Stomach (tissue), 9 donors: Measurements from ENCODE around the gene NAV2. TPM values are rescaled to one million over a fixed set of nuclear protein-coding genes. Genes with fewer than 3 reads are reported as not detected.
A peak's percentile ranks its signal among the peaks of the same experiment; 100 is the strongest.

Experiments
- DNase-seq, 2 donors: peaks; one replicate each; pipeline versions ENCODE4 v3.0.0 to v3.0.0-alpha.2; 2013 to 2019
- H3K27ac ChIP-seq, 5 donors: fragments of 200-600 bp in 4 of 5; sonication (generic) in 4 of 5; one replicate each; pipeline ENCODE4 v1.5.1; 2013 to 2019; ENCODE audit warnings: mild to moderate bottlenecking in 1 of 5, moderate library complexity in 1 of 5
- H3K27me3 ChIP-seq, 3 donors: fragments of 200-600 bp; sonication (generic); one replicate each; pipeline ENCODE4 v1.5.1; 2017 to 2019; ENCODE audit warnings: mixed run types in 1 of 3
- H3K36me3 ChIP-seq, 4 donors: fragments of 200-600 bp; sonication (generic); 1 replicate in 3 of 4; 2 replicates in 1 of 4; pipeline ENCODE4 v1.5.1; 2016 to 2019
- H3K4me1 ChIP-seq, 4 donors: fragments of 200-600 bp; sonication (generic); one replicate each; pipeline ENCODE4 v1.5.1; 2016 to 2019
- H3K4me3 ChIP-seq, 4 donors: fragments of 200-600 bp; sonication (generic) in 3 of 4; one replicate each; pipeline ENCODE4 v1.5.1; 2016 to 2019; ENCODE audit warnings: mild to moderate bottlenecking in 1 of 4
- H3K9me3 ChIP-seq, 4 donors: fragments of 200-600 bp; sonication (generic); one replicate each; pipeline ENCODE4 v1.5.1; 2016 to 2019
- CTCF ChIP-seq, 7 experiments: fragments of 450-650 bp in 4 of 7; fragments of 200-600 bp in 3 of 7; sonication (generic) in 3 of 7; IDR thresholded peaks; one replicate each; pipeline ENCODE4 v1.5.1; 2016 to 2019; ENCODE audit warnings: antibody characterized with exemption in 7 of 7, control low read depth in 2 of 7, mild to moderate bottlenecking in 1 of 7
- EP300 ChIP-seq: sonication (generic); formaldehyde crosslinking; IDR thresholded peaks from one replicate; pipeline ENCODE4 v1.6.1; 2017; ENCODE audit warnings: antibody characterized with exemption
- POLR2A ChIP-seq, 4 donors: fragments of 450-650 bp; IDR thresholded peaks; one replicate each; pipeline ENCODE4 v1.6.1; 2016; ENCODE audit warnings: antibody characterized with exemption in 4 of 4, control low read depth in 2 of 4, mild to moderate bottlenecking in 1 of 4, moderate library complexity in 1 of 4
- POLR2AphosphoS5 ChIP-seq, 3 donors: sonication (generic); formaldehyde crosslinking; IDR thresholded peaks; one replicate each; pipeline ENCODE4 v1.6.1; 2016; ENCODE audit warnings: antibody characterized with exemption in 3 of 3
- WGBS, 5 donors: extraction: QIAGEN DNeasy Blood & Tissue Kit in 3 of 5; methylation state at CpG; one replicate each; pipeline versions ENCODE4 v1.1.5 to v1.1.7; 2013 to 2018; 5-methylcytosine and 5-hydroxymethylcytosine counted together
- intact Hi-C: fragments of 100-400 bp; cut with DNase I; formaldehyde crosslinking; loops from one replicate; pipeline ENCODE4 v1.15.1; 2023; ENCODE audit warnings: low total_unique reads
- polyA plus RNA-seq, 3 donors: library from polyadenylated mRNA; stranded (reverse); fragments of 200-250 nt; gene quantifications; one replicate each; pipeline ENCODE4 v1.2.3, GENCODE V29; 2013
- total RNA-seq, 5 donors: library from RNA; depleted of rRNA; stranded (reverse); fragments of >200 nt; gene quantifications; one replicate each; pipeline versions ENCODE4 v1.1.0 to v1.2.3, GENCODE V29; 2014 to 2016
- donor health status: healthy with polysubstance abuse.
- donor health status: Bipolar disorder and iron deficiency.
- donor health status: healthy.

The NAV2 gene
- total and polyA plus RNA-seq, 8 donors = 1.8 to 92.4 (median 7.9) TPM

GRCh38 chr11:20030472-20030871 is 317.8 kb downstream of the NAV2 start:
- no peak overlapping the region for H3K4me3 ChIP-seq
- WGBS, 5 donors = 83 to 100% (median 95%) methylated on average over 1 of the region's 1 CpG
- peaks cover 0 to 22% (median 9%) of the 10 kb centered on the region in 4 donors for H3K4me1 ChIP-seq
- no peaks in the 10 kb centered on the region for H3K27me3 ChIP-seq
- no peaks in the 10 kb centered on the region for H3K36me3 ChIP-seq
- no peak for TF ChIP-seq POLR2AphosphoS5 (IDR thresholded peaks at IDR 0.05)
- TF ChIP-seq EP300 = no peak
- no peak for TF ChIP-seq CTCF (IDR thresholded peaks at IDR 0.05)
- TF ChIP-seq POLR2A (IDR thresholded peaks at IDR 0.05) = no peak
- no peak for DNase-seq
- H3K27ac ChIP-seq = no peak overlapping the region
- intact Hi-C loops = no loop called here
- no peaks in the 10 kb centered on the region for H3K9me3 ChIP-seq

GRCh38 chr11:20031155-20032001 is 318.7 kb downstream of the NAV2 start:
- Histone ChIP-seq H3K27ac (peak overlapping the region in 1 of 5 donors; percentile 36), H3K36me3 (peaks cover 0 to 8% (median 6%) of the 10 kb centered on the region in 4 donors), H3K4me1 (peaks cover 0 to 22% (median 12%) of the 10 kb centered on the region in 4 donors), H3K4me3 (no peak overlapping the region), H3K27me3 (no peaks in the 10 kb centered on the region), H3K9me3 (no peaks in the 10 kb centered on the region)
- TF ChIP-seq CTCF (IDR thresholded peaks at IDR 0.05) = no peak
- no peak for TF ChIP-seq POLR2AphosphoS5 (IDR thresholded peaks at IDR 0.05)
- TF ChIP-seq EP300 = no peak
- TF ChIP-seq POLR2A (IDR thresholded peaks at IDR 0.05) = no peak
- DNase-seq = no peak
- WGBS, 5 donors = 40 to 49% (median 43%) methylated on average over 7 of the region's 7 CpGs
- intact Hi-C loops = no loop called here

- no peak for DNase-seq
- WGBS, 5 donors = 59 to 82% (median 79%) methylated on average over 5 of the region's 5 CpGs
- TF ChIP-seq POLR2A (IDR thresholded peaks at IDR 0.05) (no peak), CTCF (IDR thresholded peaks at IDR 0.05) (no peak), EP300 (no peak), POLR2AphosphoS5 (IDR thresholded peaks at IDR 0.05) (no peak)
- Histone ChIP-seq H3K4me3 (no peak overlapping the region), H3K9me3 (no peaks in the 10 kb centered on the region), H3K36me3 (peaks cover 0 to 13% (median 9%) of the 10 kb centered on the region in 4 donors), H3K27ac (no peak overlapping the region), H3K27me3 (no peaks in the 10 kb centered on the region), H3K4me1 (peaks cover 0 to 17% (median 10%) of the 10 kb centered on the region in 4 donors)
- intact Hi-C loops = no loop called here
Observed at GRCh38 chr11:20032127-20032526, 319.5 kb downstream of the NAV2 start.

GRCh38 chr11:20032577-20033260 is 320.1 kb downstream of the NAV2 start:
- DNase-seq = no peak
- intact Hi-C loops = no loop called here
- TF ChIP-seq POLR2A (IDR thresholded peaks at IDR 0.05) (no peak), CTCF (IDR thresholded peaks at IDR 0.05) (no peak), EP300 (no peak), POLR2AphosphoS5 (IDR thresholded peaks at IDR 0.05) (no peak)
- Histone ChIP-seq H3K27me3 (no peaks in the 10 kb centered on the region), H3K27ac (no peak overlapping the region), H3K4me3 (no peak overlapping the region), H3K36me3 (peaks cover 0 to 14% (median 10%) of the 10 kb centered on the region in 4 donors), H3K9me3 (no peaks in the 10 kb centered on the region), H3K4me1 (peaks cover 0 to 14% (median 8%) of the 10 kb centered on the region in 4 donors)
- WGBS, 5 donors = 76 to 94% (median 83%) methylated on average over 7 of the region's 7 CpGs
